ENCODE measurements around the gene C11orf24.

C11orf24 gene

GRCh38 chr11:68212421-68213134, 59.2 kb downstream of the C11orf24 start:
- TF ChIP-seq, protein P1, sequence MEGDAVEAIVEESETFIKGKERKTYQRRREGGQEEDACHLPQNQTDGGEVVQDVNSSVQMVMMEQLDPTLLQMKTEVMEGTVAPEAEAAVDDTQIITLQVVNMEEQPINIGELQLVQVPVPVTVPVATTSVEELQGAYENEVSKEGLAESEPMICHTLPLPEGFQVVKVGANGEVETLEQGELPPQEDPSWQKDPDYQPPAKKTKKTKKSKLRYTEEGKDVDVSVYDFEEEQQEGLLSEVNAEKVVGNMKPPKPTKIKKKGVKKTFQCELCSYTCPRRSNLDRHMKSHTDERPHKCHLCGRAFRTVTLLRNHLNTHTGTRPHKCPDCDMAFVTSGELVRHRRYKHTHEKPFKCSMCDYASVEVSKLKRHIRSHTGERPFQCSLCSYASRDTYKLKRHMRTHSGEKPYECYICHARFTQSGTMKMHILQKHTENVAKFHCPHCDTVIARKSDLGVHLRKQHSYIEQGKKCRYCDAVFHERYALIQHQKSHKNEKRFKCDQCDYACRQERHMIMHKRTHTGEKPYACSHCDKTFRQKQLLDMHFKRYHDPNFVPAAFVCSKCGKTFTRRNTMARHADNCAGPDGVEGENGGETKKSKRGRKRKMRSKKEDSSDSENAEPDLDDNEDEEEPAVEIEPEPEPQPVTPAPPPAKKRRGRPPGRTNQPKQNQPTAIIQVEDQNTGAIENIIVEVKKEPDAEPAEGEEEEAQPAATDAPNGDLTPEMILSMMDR (IDR thresholded peaks at IDR 0.05; ENCODE audit: insufficient read depth, low read depth, low read length, missing control alignments), result no peak
- peak; percentile 73 for DNase-seq (ENCODE audit: low read depth)
- peak overlapping the region; percentile 89 for H3K4me3 ChIP-seq (ENCODE audit: low read length)

DNA sequence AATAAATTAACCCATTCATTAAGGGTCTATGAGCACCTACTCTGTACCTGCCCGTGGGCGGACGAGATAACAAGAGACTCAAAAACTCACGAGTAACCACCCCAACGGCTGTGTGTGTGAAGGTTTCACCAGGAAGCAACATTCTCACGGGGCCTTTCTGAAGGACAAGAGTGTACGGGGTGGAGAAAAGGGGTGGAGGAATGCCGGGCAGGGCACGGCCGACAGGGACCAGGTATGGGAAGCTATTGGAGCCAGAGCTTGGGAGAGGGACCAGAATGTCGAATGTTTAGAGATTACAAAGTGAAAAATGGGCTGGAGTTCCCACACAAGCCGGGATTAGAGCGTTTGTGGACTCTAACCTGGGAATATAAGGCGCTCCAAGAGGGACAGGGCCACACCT, 60.2 kb downstream of the C11orf24 start:
- peak overlapping the region; percentile 89 for H3K4me3 ChIP-seq (ENCODE audit: low read length)
- TF ChIP-seq, protein P1 (IDR thresholded peaks at IDR 0.05; ENCODE audit: insufficient read depth, low read depth, low read length, missing control alignments), result no peak
- DNase-seq (ENCODE audit: low read depth), result peak; percentile 30

Data from epithelial cell of esophagus (primary cell).